ENCODE data around the gene ACAP1. TPM values are rescaled to one million over a fixed set of nuclear protein-coding genes. Genes with fewer than 3 reads are reported as not detected.

Gene ACAP1
- total and polyA plus RNA-seq, 4 donors, result 1.1 to 7.4 (median 4.7) TPM

DNA sequence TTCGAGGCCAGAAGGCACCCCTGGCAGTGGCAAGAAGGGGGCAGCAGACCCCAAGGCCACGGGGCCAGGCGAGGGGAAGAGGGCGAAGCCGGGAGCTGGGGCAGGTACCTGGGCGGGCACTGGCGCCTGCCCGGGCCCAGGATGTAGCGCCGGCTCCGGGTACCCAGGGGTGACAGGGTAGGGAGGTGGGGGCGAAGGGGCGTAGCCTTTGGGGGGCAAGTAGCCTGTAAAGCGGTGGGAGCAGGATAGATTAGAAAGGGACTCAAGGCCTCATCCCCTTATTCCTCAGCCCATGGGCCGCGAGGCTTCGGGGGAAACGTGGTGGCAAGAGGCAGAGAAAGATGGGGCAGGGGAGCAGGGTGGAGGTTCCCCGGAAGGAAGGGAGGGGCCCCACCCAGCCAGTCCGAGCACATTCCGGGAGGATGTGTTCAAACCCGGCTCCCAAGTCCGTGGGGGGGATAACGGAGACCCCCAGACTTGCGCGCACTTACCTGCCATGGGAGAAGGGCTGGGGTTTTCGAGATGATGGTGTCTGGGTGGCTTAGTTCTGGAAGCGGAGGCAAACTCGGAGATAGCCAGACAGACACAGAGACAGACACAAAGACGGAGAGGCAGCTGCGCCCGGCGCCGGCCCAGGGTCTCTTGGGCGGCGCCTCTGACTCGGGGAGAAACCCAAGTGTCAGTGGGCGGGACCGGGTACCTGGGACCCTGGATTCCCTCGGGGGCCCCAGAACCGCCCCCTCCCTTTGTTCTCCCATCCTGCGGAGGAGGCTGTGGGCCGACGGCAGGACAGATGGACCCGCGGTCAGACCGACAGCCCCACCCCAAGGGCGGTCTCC is 57.5 kb downstream of the ACAP1 start:
- TF ChIP-seq NR2F2 (IDR thresholded peaks at IDR 0.05), result no peak
- TF ChIP-seq, protein P1, sequence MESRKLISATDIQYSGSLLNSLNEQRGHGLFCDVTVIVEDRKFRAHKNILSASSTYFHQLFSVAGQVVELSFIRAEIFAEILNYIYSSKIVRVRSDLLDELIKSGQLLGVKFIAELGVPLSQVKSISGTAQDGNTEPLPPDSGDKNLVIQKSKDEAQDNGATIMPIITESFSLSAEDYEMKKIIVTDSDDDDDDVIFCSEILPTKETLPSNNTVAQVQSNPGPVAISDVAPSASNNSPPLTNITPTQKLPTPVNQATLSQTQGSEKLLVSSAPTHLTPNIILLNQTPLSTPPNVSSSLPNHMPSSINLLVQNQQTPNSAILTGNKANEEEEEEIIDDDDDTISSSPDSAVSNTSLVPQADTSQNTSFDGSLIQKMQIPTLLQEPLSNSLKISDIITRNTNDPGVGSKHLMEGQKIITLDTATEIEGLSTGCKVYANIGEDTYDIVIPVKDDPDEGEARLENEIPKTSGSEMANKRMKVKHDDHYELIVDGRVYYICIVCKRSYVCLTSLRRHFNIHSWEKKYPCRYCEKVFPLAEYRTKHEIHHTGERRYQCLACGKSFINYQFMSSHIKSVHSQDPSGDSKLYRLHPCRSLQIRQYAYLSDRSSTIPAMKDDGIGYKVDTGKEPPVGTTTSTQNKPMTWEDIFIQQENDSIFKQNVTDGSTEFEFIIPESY (IDR thresholded peaks at IDR 0.05), result no peak
- TF ChIP-seq, protein P2, sequence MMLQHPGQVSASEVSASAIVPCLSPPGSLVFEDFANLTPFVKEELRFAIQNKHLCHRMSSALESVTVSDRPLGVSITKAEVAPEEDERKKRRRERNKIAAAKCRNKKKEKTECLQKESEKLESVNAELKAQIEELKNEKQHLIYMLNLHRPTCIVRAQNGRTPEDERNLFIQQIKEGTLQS (IDR thresholded peaks at IDR 0.05), result no peak
- no peak for TF ChIP-seq HNF4G (IDR thresholded peaks at IDR 0.05)
- TF ChIP-seq FOXA1 (IDR thresholded peaks at IDR 0.05), result no peak
- TF ChIP-seq GABPA (IDR thresholded peaks at IDR 0.05 in 1 of 2, conservative IDR thresholded peaks at IDR 0.05 in 1 of 2), result no peak
- TF ChIP-seq, protein P3, sequence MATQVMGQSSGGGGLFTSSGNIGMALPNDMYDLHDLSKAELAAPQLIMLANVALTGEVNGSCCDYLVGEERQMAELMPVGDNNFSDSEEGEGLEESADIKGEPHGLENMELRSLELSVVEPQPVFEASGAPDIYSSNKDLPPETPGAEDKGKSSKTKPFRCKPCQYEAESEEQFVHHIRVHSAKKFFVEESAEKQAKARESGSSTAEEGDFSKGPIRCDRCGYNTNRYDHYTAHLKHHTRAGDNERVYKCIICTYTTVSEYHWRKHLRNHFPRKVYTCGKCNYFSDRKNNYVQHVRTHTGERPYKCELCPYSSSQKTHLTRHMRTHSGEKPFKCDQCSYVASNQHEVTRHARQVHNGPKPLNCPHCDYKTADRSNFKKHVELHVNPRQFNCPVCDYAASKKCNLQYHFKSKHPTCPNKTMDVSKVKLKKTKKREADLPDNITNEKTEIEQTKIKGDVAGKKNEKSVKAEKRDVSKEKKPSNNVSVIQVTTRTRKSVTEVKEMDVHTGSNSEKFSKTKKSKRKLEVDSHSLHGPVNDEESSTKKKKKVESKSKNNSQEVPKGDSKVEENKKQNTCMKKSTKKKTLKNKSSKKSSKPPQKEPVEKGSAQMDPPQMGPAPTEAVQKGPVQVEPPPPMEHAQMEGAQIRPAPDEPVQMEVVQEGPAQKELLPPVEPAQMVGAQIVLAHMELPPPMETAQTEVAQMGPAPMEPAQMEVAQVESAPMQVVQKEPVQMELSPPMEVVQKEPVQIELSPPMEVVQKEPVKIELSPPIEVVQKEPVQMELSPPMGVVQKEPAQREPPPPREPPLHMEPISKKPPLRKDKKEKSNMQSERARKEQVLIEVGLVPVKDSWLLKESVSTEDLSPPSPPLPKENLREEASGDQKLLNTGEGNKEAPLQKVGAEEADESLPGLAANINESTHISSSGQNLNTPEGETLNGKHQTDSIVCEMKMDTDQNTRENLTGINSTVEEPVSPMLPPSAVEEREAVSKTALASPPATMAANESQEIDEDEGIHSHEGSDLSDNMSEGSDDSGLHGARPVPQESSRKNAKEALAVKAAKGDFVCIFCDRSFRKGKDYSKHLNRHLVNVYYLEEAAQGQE (IDR thresholded peaks at IDR 0.05), result no peak
- no peak for TF ChIP-seq JUND (IDR thresholded peaks at IDR 0.05)
- Histone ChIP-seq H3K27ac (ENCODE audit: low read depth in 1 of 2, low read length in 2 of 2) (peak overlapping the region; percentile 74 to 94), H3K9me3 (ENCODE audit: control insufficient read depth in 4 of 4, low read length in 3 of 4) (no peaks in the 10 kb centered on the region), H3K9ac (ENCODE audit: low read depth in 1 of 2, low read length in 2 of 2) (peak overlapping the region in 1 of 2 donors; percentile 79), H3K27me3 (ENCODE audit: control insufficient read depth in 4 of 4, insufficient read depth in 4 of 4, low read length in 3 of 4) (no peaks in the 10 kb centered on the region), H3K36me3 (ENCODE audit: control insufficient read depth in 4 of 4, insufficient read depth in 3 of 4, low read depth in 1 of 4, low read length in 3 of 4) (peaks cover 0 to 8% (median 2%) of the 10 kb centered on the region in 4 donors), H3K4me3 (ENCODE audit: low read depth in 1 of 3, low read length in 3 of 3) (peak overlapping the region; percentile 69 to 85 (median 73)), H3K4me1 (ENCODE audit: control insufficient read depth in 4 of 4, insufficient read depth in 4 of 4, low read length in 3 of 4) (peaks cover 0 to 15% (median 8%) of the 10 kb centered on the region in 4 donors)
- 17% methylated on average over 48 of the region's 48 CpGs for WGBS
- DNase-seq (ENCODE audit: low spot score), result no peak

DNA sequence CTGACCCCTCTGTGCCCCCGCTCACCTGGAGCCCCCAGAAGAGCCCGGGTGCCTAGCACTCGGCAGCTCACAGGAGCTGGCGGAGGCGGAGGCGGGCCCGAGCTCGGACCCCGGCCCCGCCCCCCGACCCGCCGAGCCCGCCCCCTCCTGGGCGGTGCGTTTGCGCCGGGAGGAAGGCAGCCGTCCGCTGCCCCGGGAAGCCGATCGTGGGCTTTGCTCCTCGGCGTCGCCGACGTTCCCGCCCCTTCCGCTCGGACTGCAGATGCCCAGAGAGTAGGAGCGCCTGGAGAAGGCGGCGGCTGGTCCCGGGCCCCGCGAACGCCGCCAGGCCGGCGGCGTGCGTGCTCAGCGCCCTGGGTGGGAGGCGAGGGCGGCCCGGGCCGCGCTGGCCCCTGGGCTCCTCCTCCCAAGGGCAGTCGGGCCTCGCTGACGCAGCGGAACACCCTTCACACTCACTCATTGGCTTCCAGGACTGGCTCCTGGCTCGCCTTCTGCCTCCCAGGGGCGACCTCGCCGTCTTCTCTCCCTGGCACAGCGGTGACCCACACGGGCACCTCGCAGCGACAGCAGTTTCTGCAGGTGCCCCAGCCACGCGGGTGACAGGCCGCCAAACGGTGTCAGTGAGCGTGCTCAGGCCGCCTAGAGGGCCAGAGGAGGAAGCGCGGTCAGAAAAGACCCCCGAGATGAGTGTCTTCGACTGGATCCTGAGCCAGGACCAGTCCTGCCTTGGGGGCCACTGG is 58.3 kb downstream of the ACAP1 start, which contains the start of gene PLSCR3:
PLSCR3 (minus strand) TSS at position 74 of the 740 bp plus-strand sequence. CDS start 415 bp downstream, outside the sequence.
- H3K36me3 ChIP-seq (ENCODE audit: control insufficient read depth in 4 of 4, insufficient read depth in 3 of 4, low read depth in 1 of 4, low read length in 3 of 4), result peaks cover 0 to 6% (median 0%) of the 10 kb centered on the region in 4 donors
- peak within 1 kb of the TSS; percentile 69 to 85 (median 73) for H3K4me3 ChIP-seq (ENCODE audit: low read depth in 1 of 3, low read length in 3 of 3)
- under 1% methylated on average over 71 of the region's 71 CpGs for WGBS
- peaks cover 0 to 15% (median 8%) of the 10 kb centered on the region in 4 donors for H3K4me1 ChIP-seq (ENCODE audit: control insufficient read depth in 4 of 4, insufficient read depth in 4 of 4, low read length in 3 of 4)
- H3K27me3 ChIP-seq (ENCODE audit: control insufficient read depth in 4 of 4, insufficient read depth in 4 of 4, low read length in 3 of 4), result no peaks in the 10 kb centered on the region
- H3K9ac ChIP-seq (ENCODE audit: low read depth in 1 of 2, low read length in 2 of 2), result peak within 1 kb of the TSS; percentile 79 to 88
- peak within 1 kb of the TSS; percentile 74 to 94 for H3K27ac ChIP-seq (ENCODE audit: low read depth in 1 of 2, low read length in 2 of 2)
- H3K9me3 ChIP-seq (ENCODE audit: control insufficient read depth in 4 of 4, low read length in 3 of 4), result no peaks in the 10 kb centered on the region
- peak; percentile 88 for DNase-seq (ENCODE audit: low spot score)
- TF ChIP-seq, protein P3 (IDR thresholded peaks at IDR 0.05), result peak; percentile 17
- peak; percentile 39 for TF ChIP-seq YY1 (IDR thresholded peaks at IDR 0.05)
- TF ChIP-seq FOXA2 (IDR thresholded peaks at IDR 0.05), result no peak
- TF ChIP-seq GABPA (IDR thresholded peaks at IDR 0.05 in 1 of 2, conservative IDR thresholded peaks at IDR 0.05 in 1 of 2), result peak in 1 of 2 donors; percentile 40
